ENCODE data around the gene GFY.

GFY gene

DNA sequence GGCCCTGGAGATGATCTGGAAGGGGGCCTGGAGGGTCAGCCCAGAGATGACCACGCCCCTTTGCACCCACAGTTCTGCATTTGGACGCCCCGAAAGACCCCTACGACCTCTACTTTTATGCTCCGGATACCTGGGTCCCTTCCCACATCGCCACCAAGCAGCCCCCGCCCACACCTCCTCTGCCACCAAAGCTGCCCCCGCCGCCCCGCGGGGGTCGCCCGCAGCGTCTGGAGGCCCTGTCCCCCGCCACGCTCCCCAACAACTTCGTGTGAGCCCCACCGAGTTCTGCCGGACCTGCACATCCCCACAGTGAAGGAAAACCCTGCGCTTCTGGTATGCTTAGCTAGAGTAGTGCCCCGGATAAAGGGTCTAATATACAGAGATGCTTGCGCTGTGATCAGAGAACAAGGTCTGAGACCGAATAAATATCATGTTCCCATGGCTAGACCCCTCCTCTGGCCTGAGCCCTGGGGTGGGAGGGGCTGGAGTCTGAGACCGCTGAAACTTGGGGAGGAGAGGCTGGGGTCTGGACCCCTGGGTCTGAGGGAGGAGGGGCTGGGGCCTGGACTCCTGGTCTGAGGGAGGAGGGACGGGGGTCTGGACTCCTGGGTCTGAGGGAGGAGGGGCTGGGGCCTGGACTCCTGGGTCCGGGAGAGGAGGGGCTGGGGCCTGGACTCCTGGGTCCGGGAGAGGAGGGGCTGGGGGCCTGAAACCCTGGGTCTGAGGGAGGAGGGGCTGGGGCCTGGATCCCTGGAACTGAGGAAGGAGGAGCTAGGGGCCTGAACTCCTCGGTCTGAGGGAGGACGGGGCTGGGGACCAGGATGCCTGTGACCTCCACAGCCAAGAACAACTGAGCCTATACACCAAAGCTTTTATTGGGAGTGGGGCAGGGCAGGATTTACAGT, 3.6 kb downstream of the GFY start:
- DNase-seq, result no peak

DNA sequence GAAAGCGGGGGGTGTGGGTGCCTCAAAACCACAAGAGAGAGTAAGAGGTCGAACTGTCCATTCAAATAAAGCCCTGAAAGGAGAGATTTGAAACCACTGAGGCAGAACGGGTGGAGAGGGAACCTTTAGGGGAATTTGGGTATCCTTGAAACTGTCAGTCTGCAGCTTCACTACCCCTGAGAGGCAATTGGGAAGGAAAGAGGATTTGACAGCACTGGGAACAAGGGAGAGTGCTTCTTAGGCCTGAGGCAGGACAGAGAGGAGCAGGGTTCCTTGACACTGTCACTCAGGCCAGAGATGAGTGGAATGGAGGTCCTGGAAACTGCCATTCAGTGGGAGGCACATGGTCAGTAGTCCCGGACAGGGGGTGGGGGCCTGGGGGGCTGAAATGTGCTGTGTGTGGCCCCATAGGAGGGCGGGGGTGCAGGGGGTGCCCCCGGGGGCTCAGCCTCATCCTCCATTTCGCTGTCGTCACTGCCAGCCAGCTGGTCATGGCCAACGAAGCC, 5.0 kb downstream of the GFY start:
- no peak for DNase-seq

DNA sequence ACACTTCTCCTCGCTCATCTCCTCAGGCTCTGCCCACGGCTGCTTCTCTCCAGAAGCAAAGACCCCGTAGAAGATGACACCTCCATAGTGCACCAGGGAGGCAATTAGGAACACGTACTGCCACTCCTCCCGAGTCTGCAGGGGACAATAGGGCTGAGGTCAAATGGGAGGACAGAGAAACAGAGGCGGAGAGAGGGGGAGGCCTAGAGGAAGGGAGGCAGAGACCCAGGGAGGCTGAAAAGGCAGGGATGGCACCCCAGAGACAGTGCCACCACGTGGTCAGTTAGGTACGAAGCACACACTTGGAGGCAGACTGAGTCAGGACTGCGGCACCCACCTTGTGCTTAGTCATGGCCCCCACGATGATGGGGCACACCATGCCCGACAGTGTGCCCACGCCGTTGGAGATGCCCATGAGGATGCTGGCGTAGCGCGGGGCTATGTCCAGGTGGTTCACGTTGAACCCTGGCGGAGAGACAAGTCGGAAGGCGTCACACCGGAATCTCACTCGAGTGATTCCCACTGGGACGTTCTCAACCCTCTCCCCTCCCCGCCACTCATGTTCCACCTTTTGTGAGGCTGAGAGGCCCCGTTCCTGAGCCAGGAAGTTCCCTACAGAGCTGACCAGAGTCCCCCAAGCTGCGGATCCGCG, 5.6 kb downstream of the GFY start:
- DNase-seq, result no peak

DNA sequence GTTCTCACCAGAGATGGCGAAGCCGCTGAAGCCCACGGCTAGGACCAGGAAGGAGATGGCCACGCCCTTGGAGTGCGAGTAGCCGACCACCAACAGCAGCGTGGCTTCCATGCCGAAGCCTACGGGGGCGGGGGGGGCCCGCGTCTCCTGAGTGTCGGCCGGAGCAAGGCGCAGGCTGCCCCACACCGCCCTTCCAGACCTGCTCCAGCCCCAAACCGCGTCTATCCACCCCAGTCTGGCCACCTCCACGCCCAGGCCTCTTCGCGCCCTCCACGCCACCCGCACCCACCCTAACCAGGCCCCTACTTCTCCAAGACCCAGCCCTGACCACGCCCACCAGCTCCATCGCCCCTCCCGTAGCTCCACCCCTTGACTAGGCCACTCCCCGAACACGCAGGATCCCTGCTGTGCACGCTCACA, 6.2 kb downstream of the GFY start:
- no peak for DNase-seq

DNA sequence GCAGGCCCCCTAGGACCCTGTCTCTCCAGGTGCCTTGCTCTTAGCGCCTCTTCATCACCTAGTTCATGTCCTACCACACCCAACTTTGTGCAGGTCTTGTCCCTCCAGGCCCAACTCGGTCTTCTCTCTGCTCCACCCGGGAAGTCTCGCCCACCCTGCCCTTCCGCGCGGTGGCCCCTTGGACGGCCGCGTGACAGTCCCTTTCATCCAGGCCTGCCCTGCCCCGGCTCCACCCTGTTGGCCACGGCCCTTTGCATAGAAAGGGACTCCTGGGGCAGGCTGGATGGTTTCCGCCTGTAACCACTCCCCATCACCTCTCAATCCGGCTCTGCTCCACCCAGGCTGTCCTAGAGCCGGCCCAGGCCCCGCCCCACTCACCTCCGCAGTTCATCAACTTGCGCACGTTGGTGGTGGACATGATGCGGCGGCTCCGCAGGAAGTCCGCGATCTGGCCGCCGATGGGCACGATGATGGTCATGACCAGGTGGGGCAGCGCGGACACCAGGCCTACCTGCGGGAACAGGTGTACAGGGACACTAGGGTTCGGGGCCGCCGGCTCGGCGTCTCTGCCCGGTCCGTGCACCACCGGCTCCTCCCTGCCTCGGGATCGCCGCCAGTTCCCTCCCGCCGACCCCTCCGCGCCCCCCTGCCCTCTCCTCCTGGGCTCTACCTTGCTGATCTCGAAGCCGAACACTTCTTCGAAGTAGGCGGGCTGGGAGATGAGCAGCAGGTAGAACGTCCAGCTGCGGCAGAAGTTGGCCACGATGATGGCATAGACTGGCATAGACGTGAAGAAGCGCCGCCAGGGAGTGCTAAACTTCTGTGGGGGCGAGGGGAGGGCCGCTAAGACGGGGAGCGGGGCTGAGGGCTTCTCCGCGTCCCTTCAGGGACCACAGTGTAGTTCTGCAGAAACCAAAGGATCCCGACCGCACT, 7.2 kb downstream of the GFY start:
- DNase-seq, result no peak

DNA sequence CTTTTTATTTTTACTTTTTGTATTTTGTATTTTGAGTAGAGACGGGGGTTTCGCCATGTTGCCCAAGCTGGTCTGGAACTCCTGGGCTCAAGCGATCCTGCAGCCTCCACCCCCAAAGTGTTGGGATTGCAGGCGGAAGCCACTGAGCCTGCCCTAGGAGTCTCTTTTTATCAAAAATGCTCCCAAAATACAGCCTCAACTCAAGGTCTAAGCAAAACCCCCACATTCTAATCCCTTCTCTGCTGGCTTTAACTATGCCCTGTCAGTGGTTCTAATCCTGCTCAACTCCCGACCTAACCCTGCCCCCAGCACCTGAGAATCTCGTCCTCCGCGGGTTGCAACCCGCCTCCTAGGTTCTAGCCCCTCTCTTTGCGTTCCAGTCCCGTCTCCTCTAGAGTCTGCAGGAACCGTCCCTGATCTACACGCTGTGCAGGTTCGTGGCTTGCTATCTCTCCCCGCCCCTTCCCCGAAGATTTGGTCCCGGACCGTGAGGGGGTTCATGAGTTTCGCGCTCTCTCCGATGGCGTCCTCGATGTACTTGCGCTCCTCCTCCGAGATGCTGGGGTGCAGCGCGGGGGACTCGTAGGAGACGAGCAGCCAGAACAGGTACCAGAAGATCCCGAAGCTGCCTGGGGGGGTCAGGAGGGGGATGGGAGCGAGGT, 8.2 kb downstream of the GFY start:
- no peak for DNase-seq

DNA sequence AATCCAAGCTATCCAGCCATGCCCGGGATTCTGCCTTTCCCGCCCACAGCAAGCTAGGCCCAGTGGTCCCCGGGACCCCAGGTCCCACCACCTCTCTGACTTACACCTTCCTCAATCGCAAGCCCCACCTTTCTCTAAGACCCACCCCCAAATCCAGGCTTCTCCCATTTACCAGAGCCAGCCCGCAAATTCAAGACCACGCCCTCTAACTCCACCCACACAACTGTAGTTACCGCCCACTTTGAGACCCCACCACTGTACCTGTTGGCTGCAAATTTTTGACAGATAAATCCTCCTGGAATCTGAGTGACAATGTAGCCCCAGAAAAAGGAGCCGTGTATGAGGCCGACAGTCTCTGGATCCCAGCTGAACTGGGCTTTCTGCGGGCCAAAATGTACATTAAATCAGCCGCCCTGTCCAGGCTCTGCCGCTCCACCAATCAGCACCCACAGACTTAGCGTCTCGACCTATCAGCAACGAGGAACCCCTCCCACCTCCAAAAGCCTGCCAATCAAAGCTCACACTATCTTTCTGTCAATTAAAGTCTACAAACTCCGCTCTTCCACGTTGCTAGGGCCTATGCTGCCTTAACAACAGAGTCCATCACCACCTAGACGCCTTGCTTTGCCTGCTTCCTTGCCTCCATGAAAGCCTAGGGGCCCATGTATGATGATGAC, 9.9 kb downstream of the GFY start:
- DNase-seq, result no peak

DNA sequence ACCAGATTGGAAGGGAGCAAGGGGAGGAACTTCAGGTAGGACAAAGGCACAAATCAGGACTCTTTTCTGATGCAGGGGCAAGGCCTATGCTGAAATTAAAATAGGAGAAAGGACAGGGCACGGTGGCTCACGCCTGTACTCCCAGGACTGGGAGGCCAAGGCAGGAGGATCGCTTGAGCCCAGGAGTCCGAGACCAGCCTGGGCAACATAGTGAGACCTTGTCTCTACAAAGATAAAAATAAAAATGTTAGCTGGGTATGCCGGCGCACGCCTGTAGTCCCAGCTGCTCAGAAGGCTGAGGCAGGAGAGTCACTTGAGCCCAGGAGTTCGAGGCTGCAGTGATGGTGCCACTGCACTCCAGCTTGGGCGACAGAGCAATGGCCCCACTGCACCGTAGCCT, 10.5 kb downstream of the GFY start:
- no peak for DNase-seq

DNA sequence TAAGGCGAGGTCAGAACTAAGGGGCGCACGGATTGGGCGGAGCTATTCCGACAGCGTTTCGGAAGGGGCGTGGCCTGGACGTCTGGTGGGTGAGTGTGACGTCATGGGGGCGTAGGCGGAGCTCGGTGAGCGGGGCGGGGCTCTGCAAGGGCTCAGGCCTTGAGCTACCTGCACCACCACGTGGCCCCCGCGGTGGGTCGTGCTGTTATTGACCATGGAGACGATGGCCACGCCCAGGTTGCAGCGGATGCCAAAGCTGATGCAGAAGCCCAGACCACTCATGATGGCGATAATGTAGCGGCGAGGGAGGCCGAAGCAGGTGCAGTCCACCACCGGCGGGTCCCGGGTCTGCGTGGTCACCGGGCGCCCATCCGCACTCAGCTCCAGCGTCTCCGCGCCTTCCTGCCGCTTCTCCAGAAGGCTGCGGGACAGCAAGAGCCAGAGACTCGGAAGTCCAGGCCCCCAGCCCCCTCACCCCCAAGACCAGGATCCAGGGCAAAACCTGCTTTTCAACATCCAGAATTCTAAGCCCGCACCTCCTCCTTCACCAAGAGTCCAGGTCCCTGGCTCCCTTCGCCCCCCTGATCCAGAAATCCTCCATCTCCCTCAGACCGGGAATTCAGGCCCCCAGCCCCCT, 11.3 kb downstream of the GFY start:
- DNase-seq, result no peak

DNA sequence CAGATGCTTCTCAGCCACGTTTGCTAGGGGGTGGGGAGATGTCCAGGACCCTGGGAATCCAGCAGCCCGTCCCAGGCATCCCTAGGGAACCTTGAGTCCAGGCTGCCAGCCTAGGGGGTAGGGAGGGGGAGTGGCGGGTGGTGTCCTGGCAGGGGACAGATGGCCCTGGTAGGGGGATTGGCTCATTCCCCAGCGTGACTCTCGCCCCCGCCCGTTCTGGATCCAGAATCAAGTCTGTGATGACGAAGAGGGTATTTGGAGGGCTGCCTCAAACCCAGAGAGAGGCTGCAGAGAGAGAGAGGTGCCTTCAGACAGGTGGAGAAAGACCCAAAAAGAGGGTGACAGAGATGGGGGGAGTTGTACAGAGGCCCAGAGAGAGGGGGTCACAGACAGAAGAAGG, 12.0 kb downstream of the GFY start:
- DNase-seq, result no peak

DNA sequence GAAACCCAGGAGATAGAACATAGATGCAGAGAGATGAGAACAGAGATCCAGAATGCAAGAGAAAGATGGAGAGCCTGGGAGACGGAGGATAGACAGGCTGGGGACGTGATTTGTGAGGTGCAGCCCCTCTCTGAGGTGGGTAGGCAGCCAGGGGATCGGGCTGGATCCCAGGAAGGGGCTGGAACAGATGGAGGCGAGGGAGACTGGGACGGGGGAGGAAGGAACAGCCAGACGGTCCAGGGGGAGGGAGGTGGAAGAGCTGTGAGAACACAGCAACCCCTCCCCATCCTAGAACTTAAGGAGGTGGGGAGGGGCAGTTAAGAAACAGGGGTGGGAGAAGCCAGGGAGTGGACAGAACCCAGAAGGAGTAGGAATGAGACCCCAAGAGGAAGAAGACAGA, 13.1 kb downstream of the GFY start:
- no peak for DNase-seq

DNA sequence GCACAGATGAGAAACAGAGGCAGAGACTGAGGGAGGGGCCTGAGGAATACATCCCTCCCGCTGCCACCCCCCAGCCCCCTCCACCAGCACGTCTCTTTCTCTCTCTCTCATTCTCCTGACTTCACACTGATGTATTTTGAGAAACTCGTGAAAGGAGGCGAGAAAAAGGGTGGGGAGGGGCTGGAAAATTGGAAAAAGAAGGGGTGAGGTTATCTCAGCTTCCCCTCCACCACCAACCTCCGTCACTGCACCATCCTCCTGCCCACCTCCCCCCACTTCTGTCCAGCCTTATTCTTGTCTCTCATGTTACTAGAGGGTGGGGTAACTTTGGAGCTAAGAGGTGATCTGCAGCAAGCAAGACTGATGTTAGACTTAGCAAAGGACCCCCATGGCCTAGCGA, 14.6 kb downstream of the GFY start:
- DNase-seq, result no peak

DNA sequence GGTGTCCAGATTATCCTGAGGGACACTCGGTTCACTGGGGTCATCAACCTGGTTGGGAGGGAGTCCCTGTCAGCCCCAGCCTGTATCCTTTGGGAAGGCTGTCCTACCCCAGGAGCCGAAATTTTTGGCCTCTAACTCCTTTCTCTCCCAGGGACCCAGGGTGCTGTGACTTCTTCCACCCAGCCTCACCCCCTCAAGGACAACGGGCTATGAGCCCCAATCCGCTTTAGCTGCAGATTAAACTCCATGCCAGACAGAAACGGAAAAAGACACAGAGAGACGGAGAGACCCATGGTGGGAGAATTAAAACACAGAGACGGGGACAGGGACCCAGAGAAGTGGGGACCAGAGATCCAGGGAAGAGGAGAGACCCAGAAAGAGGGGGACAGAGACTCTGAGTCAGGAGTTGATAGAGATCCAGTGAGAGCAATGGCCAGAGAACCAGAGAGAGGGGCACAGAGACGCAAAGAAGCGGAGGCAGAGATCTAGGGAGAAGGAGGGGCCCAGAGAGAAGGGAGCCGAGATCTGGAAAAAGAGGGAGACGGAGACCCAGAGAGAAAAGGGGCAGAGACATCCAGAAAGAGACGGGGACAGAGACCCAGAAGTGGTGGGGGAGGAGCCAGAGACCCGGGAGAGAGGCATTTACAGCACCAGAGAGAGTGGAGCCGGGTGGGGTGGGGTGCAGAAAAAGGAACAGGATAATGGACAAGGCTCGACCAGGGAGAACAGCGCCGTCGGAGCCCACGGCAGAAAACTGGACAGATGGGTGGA, 15.4 kb downstream of the GFY start:
- no peak for DNase-seq

DNA sequence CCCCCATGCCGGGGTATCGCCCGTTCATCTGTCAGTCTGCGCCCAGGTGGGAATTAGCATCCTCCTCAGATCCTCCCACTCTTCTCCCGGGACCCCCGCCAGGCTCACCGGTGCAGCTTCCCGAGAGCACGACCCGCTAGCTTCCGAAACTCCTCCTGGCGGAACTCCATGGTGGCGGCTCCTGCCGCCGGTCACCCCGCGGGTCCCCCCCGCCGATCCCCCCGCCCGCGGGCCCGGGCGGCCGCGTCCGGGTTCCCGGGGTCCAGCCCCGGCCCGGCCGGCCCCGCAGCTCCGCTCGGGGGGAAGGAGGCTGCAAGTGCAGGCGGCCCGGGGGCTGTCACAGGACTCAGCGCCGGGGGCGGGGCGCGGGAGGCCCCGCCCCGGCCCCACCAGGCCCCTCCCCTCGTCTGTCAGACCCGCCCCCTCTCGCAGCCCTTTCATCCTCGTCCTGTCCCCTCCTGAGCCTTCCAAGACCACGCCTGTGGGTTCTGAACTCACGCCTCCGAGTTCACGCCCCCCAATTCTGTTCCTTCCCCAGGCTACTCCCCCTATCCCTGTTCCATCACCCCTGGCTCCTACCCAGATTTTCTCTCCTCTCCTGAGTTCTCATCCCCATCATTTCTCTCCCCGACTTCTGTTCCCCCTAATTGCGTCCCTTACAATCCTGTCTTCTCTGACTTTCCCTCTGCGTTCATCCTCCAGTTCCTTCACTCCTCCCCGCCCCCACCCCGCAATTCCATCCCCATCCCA, 16.2 kb downstream of the GFY start, which contains the start of gene SLC17A7:
SLC17A7 (minus strand) TSS at position 318 of the 750 bp plus-strand sequence; CDS start at position 170, 148 bp downstream.
- no peak for DNase-seq

DNA sequence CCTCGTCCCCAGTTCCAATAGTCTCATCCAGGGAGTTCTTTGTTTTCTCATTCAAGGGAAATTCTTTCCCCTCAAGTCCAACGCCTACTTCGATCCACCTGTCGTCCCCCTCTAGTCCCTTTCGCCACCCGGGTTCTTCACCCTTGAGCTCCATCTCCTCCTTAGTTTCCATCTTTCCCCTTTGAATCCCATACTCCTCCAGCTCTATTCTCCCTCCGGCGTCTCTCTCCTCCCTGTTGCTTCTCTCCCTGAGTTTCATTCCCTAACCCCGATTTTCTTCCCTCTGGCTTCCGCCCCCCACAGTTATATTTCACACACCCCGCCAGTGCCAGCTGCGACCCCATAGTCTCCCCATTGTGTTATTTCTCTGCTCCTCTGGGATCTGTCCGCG, 16.8 kb downstream of the GFY start:
- DNase-seq, result no peak

DNA sequence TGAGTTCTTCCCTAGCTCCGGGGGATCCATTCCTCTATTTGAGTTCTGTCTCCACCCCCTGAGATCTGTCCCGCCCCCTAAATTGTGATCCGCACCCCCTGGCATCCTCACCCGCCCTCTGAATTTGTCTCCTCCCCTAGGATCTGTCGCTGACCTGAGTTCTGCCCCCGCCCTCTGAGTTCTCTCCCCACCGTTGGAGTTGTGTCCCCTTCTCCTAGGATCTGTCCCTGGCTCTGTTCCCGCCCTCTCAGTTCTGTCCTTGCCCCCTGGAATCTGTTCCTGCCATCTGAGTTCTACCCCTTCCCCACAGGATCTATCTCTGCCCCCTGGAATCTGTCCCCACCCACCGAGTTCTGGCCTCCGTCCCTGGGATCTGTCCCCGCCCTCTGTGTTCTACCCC, 17.2 kb downstream of the GFY start:
- no peak for DNase-seq

DNA sequence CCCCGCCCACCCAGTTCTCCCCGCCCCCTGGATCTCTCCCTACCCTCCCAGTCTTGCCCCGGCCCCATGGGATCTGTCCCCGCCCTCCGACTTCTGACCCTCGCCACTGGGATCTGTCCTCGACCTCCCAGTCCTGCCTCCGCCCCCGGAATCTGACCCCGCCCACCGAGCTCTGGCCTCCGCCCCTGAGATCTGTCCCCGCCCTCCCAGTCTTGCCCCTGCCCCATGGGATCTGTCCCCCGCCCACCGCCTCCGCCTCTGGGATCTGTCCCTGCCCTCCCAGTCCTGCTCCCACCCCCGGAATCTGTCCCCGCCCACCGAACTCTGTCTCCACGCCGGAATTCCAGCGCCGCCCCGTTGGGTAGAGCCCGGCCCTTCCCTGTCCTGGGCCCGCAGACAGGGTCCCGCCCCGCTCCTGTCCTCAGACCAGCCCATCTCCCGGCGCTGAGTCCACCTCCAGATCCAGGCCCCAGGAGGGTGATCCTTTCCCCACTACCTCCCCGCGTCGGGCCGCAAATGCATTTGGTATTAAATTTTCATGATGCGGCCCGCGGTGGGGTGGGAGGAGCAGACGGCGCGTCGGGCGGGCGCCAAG, 17.7 kb downstream of the GFY start:
- DNase-seq, result peak; percentile 40

DNA sequence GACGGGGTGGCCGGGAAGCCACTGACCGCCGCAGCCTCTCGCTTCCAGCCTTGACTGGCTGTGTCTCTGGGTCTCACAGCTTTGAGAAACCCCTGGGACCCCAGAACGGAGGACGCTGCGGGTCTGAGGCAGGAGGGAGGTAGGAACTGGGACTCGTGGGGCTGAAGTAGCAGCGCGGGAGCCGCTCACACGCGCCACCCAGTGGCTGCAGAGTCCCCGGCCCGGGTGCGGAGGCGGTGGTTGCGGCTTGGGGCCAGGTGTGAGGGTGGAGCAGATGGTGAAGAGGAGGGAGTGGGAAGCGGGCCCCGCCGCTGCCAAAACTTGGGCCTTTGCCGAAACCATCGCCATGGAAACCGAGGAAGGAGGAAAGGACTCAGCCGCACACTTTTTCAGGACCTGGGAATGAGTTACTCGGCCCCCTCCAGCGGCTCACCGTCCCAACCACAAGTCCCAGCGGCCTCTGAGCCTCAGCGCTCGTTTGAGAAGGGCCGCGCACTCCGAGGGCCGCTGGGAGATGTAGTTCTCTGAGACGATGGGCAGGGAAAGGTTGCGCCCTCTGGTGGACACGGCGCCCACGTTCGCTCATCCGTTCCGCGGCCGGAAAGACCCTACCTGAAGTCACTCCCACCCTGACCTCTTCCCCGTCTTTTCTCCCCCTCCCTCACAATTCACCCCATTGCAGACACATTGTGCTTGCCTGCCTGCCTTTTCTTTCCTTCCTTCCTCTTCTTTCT, 18.3 kb downstream of the GFY start:
- peak; percentile 88 for DNase-seq
